GM23338 (cell line): Measurements from ENCODE around the gene DCAF5.

Experiments used
- CREB1 ChIP-seq: fragments of 250-450 bp; sonication (Bioruptor Pico); IDR thresholded peaks from 2 replicates; pipeline ENCODE4 v1.5.0; 2020; ENCODE audit warnings: low read depth, mild to moderate bottlenecking, moderate library complexity
- EZH2 ChIP-seq: fragments of 200-600 bp; sonication (generic); IDR thresholded peaks from one replicate; pipeline ENCODE4 v1.8.0; 2017; ENCODE audit warnings: antibody characterized with exemption, mild to moderate bottlenecking, low read depth; ENCODE audit not compliant: unreplicated experiment
- NANOG ChIP-seq: IDR thresholded peaks from 2 replicates; pipeline ENCODE4 v1.6.1; 2016; ENCODE audit warnings: antibody characterized with exemption, borderline replicate concordance
- POLR2AphosphoS5 ChIP-seq: IDR thresholded peaks from 2 replicates; pipeline ENCODE4 v1.6.1; 2016; ENCODE audit warnings: antibody characterized with exemption, low read depth
- ZNF114 ChIP-seq: fragments of 250-450 bp; sonication (Bioruptor Pico); IDR thresholded peaks from 2 replicates; pipeline ENCODE4 v1.5.0; 2020; ENCODE audit warnings: mild to moderate bottlenecking, moderate library complexity
- ZNF331 ChIP-seq: fragments of 250-450 bp; sonication (Bioruptor Pico); IDR thresholded peaks from 2 replicates; pipeline ENCODE4 v1.5.0; 2020; ENCODE audit warnings: low read depth, mild to moderate bottlenecking, moderate library complexity
- TF ChIP-seq, protein P1 (sequence below), 2 experiments: fragments of 200-600 bp in 1 of 2; sonication (generic) in 1 of 2; conservative IDR thresholded peaks; 2 replicates each; pipeline versions ENCODE4 v1.5.1 to v1.6.1; 2016 to 2017; ENCODE audit warnings: antibody characterized with exemption in 2 of 2, low read depth in 2 of 2, mild to moderate bottlenecking in 2 of 2, moderate library complexity in 1 of 2

DNA sequence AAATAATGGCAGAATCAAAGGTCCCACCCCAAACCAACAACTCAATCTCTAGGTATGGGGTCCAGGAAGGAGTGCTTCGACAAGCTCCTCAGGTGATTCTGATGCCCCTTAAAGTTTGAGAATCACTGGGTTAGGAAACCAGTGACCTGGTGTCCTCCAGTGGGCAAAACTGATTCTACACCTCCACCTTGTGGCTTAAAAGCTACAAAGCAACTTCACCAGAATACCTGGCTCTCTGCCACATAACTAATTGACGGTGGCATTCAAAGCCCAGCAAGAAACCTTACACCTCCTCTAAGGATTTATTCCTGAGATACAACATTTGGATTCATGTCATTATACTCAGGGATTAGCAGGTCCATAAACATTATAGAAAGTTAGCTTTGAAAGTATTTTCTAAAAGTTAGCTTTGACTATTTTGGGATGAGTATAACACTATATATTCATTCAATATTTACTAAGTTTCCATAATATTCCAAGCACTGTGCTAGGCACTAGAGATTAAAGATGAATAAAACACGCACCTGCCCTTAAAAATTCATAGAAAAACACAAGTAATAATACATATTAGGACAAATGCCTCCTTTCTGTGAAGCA lies 45.4 kb downstream of the DCAF5 start:
- TF ChIP-seq, protein P1, sequence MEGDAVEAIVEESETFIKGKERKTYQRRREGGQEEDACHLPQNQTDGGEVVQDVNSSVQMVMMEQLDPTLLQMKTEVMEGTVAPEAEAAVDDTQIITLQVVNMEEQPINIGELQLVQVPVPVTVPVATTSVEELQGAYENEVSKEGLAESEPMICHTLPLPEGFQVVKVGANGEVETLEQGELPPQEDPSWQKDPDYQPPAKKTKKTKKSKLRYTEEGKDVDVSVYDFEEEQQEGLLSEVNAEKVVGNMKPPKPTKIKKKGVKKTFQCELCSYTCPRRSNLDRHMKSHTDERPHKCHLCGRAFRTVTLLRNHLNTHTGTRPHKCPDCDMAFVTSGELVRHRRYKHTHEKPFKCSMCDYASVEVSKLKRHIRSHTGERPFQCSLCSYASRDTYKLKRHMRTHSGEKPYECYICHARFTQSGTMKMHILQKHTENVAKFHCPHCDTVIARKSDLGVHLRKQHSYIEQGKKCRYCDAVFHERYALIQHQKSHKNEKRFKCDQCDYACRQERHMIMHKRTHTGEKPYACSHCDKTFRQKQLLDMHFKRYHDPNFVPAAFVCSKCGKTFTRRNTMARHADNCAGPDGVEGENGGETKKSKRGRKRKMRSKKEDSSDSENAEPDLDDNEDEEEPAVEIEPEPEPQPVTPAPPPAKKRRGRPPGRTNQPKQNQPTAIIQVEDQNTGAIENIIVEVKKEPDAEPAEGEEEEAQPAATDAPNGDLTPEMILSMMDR (conservative IDR thresholded peaks at IDR 0.05; ENCODE audit: low read depth in 2 of 2): peak; percentile 82 to 90
- TF ChIP-seq EZH2 (no peak), POLR2AphosphoS5 (no peak), NANOG (no peak), ZNF331 (CRISPR knock-in tag) (no peak), ZNF114 (no peak), CREB1 (CRISPR knock-in tag) (no peak)
